Measurements from ENCODE around the gene SLC15A5.

The SLC15A5 gene

DNA sequence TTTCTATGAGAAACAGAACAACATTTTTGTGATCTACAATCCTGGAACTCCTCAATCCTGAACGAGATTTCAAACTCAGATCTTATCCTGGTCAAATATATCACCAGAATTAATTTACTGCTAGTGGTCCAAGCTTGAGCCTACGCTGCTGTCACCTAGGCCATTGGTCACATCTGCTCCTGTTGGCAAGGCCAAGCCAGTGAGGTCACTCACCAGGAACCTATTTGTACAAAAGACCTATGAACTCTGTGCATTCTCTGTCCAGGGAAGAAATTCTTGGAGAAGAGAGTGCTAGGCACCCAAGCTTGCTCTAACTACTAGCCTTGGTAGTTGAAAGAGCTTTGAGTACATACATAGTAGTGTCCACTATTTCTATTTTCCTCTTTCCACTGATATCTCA is 106.1 kb downstream of the SLC15A5 start:
- no peak for DNase-seq

- DNase-seq: no peak
Observed at GRCh38 chr12:16168078-16168477, 109.4 kb downstream of the SLC15A5 start.

- DNase-seq: no peak
Observed at GRCh38 chr12:16166563-16167470, 110.7 kb downstream of the SLC15A5 start.

GRCh38 chr12:16165506-16165905 is 112.0 kb downstream of the SLC15A5 start:
- DNase-seq: no peak

- DNase-seq: no peak
Observed at GRCh38 chr12:16163901-16164300, 113.6 kb downstream of the SLC15A5 start.

DNA sequence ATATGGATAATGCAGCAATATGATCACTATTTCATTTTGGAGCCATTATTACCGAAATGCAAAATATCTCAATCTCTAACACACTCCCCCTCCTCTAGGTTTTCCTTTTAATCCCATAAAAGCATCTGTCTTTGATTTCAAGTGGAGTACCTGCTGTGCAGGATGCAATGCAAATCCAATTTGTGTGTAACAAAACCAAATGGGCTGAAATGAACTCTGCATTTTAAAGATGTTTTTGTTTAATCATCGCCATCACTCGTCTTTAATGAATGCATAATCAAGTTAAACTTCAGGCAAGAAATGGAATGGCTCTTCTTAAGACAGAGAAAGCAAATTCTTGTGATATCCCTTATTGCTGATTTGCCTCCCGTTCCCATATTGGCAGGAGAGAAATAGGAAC is 114.3 kb downstream of the SLC15A5 start:
- DNase-seq: no peak

DNA sequence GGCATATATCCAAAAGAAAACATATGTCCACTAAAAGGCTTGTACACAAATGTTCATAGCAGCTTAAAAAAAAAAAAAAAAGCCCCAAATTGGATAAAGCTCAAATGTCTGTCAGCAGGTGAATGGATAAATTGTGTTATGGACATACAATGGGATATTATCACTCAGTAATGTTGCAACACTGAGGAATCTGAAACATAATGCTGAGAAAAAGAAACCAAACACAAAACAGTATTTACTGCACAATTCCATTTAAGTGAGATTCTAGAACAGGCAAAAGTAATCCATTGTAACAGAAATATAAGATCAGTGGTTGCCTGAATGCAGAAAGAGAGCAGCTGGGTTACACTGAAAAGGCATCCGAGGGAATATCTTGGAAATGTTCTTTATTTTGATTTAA is 117.9 kb downstream of the SLC15A5 start:
- DNase-seq: no peak

- DNase-seq: no peak
Observed at GRCh38 chr12:16158050-16158449, 119.4 kb downstream of the SLC15A5 start.

- DNase-seq: no peak
Observed at GRCh38 chr12:16155938-16156337, 121.5 kb downstream of the SLC15A5 start.

GRCh38 chr12:16154990-16155389 is 122.5 kb downstream of the SLC15A5 start:
- DNase-seq: no peak

- DNase-seq: no peak
Observed at GRCh38 chr12:16152885-16153673, 124.4 kb downstream of the SLC15A5 start.

GRCh38 chr12:16150276-16150675 is 127.2 kb downstream of the SLC15A5 start:
- no peak for DNase-seq

- no peak for DNase-seq
Observed at GRCh38 chr12:16148938-16149337, 128.5 kb downstream of the SLC15A5 start.
